Embryonic facial prominence (tissue), 1 donor: ENCODE data around the gene PPM1H.
A peak's percentile ranks its signal among the peaks of the same experiment; 100 is the strongest.
"Not testable (repeated sequence)": the region's sequence is repeated elsewhere in the genome, so short reads cannot be mapped to it uniquely, and the experiment has no call there.

Source experiments
- DNase-seq: peaks from one replicate; pipeline ENCODE4 v3.0.0-alpha.2; 2016; ENCODE audit errors: extremely low spot score

The PPM1H gene

GRCh38 chr12:62683776-62684569, 251.0 kb downstream of the PPM1H start:
- DNase-seq, result peak; percentile 87

- DNase-seq, result no peak
These were observed 253.6 kb downstream of the PPM1H start for GRCh38 chr12:62681306-62681705.

GRCh38 chr12:62679608-62680007, 255.3 kb downstream of the PPM1H start:
- DNase-seq, result no peak

- no peak for DNase-seq
These were observed 257.6 kb downstream of the PPM1H start for GRCh38 chr12:62677355-62677754.

- no peak for DNase-seq
These were observed 258.2 kb downstream of the PPM1H start for GRCh38 chr12:62676521-62677307.

- DNase-seq, result no peak
These were observed 261.7 kb downstream of the PPM1H start for GRCh38 chr12:62673028-62673815.

- no peak for DNase-seq
These were observed 263.8 kb downstream of the PPM1H start for GRCh38 chr12:62670986-62671720.

- DNase-seq, result no peak
These were observed 266.2 kb downstream of the PPM1H start for GRCh38 chr12:62668782-62669181.

GRCh38 chr12:62664951-62665350, 270.0 kb downstream of the PPM1H start:
- DNase-seq, result not testable (repeated sequence)

- no peak for DNase-seq
These were observed 274.2 kb downstream of the PPM1H start for GRCh38 chr12:62660756-62661155.

GRCh38 chr12:62659453-62660295, 275.3 kb downstream of the PPM1H start:
- DNase-seq, result no peak

GRCh38 chr12:62658910-62659309, 276.0 kb downstream of the PPM1H start:
- DNase-seq, result no peak

- DNase-seq, result no peak
These were observed 277.7 kb downstream of the PPM1H start for GRCh38 chr12:62657363-62657632.

- no peak for DNase-seq
These were observed 278.2 kb downstream of the PPM1H start for GRCh38 chr12:62656591-62657362.

GRCh38 chr12:62655666-62656151, 279.2 kb downstream of the PPM1H start:
- DNase-seq, result no peak

GRCh38 chr12:62654326-62655241, 280.4 kb downstream of the PPM1H start:
- no peak for DNase-seq

- DNase-seq, result no peak
These were observed 281.2 kb downstream of the PPM1H start for GRCh38 chr12:62653740-62654139.

GRCh38 chr12:62653304-62653703, 281.6 kb downstream of the PPM1H start:
- no peak for DNase-seq

GRCh38 chr12:62651138-62651537, 283.8 kb downstream of the PPM1H start:
- DNase-seq, result no peak
